Fibroblast of gingiva (primary cell): ENCODE measurements around the gene GRK3.
"Not testable (repeated sequence)": the region's sequence is repeated elsewhere in the genome, so short reads cannot be mapped to it uniquely, and the experiment has no call there.

Source experiments
- DNase-seq: peaks from one replicate; pipeline ENCODE4 v3.0.0-alpha.2; 2011; ENCODE audit warnings: low read depth

The GRK3 gene

DNA sequence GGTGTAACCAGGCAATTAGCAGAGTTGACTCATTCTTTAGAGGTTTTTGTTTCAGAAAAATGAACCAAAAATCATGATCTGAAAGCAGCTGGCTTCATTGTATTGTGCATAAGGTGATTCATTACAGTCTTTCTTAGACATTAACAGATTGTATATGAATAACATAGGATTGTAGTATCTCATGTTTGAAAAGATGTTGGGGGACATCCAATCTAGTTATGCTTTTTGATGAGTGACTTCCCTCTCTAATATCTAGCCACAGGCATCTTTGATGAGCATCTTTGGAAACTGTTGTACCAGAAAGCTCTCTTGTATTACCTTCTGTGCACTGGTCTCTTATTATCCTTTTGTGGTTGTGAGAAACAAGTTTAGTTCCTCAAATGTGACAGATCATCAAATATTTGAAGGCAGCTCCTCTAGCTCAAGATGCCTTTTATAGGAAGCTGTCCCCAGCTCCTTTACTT, 8.3 kb downstream of the GRK3 start:
- DNase-seq, result no peak

DNA sequence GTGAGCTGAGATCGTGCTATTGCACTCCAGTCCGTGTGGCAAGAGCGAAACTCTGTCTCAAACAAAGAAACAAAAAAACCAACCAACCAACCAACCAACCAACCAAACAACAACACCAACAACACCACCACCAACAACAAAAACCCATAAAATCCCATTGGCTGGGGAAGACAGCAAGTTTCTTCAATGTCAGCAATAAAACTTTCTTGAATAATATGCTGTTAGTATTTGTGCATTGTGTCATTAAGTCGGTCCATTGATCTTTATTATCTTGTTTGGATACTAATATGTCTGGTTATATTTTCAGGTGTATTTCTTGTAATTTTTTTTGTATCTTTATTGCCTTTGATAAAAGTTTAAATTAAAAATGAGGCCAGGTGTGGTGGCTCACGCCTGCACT, 9.4 kb downstream of the GRK3 start:
- DNase-seq, result no peak

- DNase-seq, result no peak
Measured at GRCh38 chr22:25574736-25575135, 10.3 kb downstream of the GRK3 start.

- DNase-seq, result not testable (repeated sequence)
Measured at GRCh38 chr22:25575674-25576392, 11.4 kb downstream of the GRK3 start.

DNA sequence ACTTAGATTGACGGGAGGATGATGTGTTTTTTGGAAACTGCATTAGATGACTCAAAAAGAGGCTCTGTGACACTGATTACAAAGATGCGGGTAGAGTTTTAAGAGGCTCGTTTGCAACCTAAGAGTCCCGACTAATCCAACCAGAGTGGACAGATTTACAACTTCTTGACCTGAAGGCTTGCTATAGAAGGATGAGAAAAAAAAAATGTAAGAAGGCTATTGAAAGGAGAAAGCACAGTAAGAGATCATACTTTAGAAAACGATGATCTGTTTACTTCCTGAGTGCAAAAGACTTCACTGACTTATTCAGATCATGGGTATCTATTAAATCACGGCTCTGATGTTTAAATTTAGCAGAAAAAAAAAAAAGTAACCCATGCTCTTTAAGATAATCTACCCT, 17.0 kb downstream of the GRK3 start:
- DNase-seq, result not testable (repeated sequence)

DNA sequence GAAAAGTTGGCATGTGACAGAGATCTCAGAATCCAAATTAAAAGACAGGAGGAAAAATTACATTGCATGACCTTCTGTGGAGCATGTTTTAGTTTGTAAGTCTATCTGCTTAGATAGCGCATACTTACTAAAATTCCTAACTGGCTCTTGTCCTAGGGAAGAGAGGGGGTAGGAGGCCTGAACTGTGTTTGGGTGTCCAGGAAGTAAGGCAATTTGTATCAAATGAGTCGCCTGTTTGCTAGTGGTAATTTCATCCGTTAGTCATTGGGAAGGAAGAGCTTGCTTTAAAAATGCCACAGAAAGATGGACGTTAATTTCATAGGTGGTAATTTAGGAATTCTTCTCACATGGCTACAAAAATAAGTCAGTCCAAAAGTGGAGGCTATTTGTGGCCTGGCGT, 18.5 kb downstream of the GRK3 start:
- DNase-seq, result peak; percentile 36

DNA sequence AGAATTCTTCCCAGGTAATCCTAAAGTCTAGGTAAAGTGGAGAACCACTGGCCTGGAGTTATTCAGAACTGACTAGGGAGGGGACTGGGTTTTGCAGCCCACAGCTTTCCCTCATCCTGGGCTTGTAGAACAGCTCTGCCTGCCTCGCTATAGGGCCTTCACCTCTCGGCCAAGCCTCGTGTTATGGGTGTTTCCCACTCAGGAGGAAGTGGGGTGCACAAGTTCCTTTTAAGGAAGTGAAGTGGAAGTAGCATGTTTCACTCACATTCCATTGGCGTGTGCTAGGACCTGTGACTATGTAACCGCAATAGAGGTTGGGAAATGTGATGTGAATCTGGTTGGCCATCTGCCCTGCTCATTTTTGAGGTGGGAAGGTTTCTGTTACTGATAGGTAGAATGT, 20.5 kb downstream of the GRK3 start:
- DNase-seq, result not testable (repeated sequence)

GRCh38 chr22:25589664-25590063, 25.2 kb downstream of the GRK3 start:
- DNase-seq, result not testable (repeated sequence)

DNA sequence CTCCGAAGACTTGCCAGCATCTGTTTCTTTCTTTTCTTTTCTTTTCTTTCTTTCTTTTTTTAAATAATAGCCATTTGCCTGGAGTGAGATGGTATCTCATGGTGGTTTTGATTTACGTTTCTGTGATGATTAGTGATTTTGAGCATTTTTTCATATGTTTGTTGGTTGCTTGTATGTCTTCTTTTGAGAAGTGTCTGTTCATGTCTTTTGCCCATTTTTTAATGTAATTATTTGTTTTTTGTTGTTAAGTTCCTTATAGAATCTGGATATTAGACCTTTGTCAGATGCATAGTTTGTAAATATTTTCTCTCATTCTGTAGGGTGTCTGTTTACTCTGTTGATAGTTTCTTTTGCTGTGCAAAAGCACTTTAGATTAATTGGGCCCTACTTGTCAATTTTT, 28.8 kb downstream of the GRK3 start:
- not testable (repeated sequence) for DNase-seq

DNA sequence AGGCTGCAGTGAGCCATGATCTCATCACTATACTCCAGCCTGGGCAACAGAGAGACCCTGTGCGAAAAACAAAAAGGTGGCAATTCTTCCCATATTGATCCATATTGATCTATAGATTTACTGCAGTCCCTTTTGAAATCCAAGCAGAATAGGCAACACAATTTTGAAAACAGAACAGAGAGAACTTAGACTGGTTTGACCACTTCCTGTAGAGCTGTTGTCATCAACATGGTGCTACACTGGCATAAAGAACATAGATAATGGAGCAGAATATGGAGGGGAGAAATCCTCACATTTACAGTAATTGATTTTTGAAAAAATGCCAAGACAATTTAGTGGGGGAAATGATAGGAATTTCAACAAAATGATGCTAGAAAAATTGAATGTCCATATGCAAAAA, 34.1 kb downstream of the GRK3 start:
- no peak for DNase-seq

- no peak for DNase-seq
Measured at GRCh38 chr22:25602445-25602844, 38.0 kb downstream of the GRK3 start.

DNA sequence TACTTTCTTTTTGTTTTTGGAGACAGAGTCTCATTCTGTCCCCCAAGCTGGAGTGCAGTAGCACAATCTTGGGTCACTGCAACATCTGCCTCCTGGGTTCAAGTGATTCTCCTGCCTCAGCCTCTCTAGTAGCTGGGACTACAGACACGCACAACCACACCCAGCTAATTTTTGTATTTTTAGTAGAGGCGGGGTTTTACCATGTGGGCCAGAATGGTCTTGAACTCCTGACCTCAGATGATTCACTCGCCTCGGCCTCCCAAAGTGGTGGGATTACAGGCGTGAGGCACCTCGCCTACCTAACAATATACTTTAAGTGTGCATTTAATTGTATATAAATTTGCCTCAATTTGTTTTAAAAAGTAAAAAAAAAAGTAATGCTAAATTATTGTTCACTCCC, 38.4 kb downstream of the GRK3 start:
- DNase-seq, result no peak

GRCh38 chr22:25605146-25605545, 40.7 kb downstream of the GRK3 start:
- not testable (repeated sequence) for DNase-seq

- not testable (repeated sequence) for DNase-seq
Measured at GRCh38 chr22:25605565-25605964, 41.1 kb downstream of the GRK3 start.

GRCh38 chr22:25611284-25611683, 46.8 kb downstream of the GRK3 start:
- not testable (repeated sequence) for DNase-seq

- DNase-seq, result not testable (repeated sequence)
Measured at GRCh38 chr22:25613131-25613530, 48.7 kb downstream of the GRK3 start.

- not testable (repeated sequence) for DNase-seq
Measured at GRCh38 chr22:25613558-25613957, 49.1 kb downstream of the GRK3 start.

DNA sequence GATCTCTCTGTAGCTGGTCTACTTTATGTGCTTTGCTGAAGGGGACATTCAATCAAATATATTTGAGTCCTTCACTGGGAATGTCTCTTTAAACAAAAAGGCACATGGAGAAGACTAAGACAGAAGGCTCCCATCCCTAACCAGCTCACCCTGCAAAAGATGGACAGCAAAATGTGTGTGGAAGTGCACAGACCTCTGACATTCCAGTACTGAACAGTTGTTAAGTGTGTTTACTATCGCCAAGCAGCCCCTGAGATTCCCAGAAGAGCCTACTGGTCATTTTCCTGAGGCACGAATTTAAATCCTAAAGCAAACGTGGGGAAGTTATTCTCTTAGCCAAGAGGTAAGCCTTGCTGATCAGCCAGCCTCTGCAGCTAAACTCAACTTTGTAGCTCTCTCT, 50.3 kb downstream of the GRK3 start:
- DNase-seq, result not testable (repeated sequence)

DNA sequence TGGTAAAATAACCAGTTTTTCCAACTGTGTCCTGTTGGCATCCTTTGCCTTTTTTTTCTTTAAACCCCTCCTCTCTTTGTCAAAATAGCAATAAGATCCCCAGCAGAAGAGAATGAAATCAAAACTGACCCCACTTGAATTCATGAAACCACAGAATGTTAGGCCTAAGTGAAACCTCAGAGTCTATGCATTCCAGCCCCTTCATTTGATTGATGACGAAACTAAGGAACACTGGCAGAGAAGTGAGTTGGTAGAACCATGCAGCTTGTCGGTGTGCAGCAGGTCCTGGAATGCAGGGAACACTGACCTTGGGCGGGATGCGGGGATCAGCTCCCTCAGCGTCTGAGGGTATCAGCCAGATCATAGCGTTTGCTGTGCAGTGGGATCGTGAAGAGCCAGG, 57.5 kb downstream of the GRK3 start:
- DNase-seq, result peak; percentile 6

GRCh38 chr22:25623310-25623734, 58.8 kb downstream of the GRK3 start:
- DNase-seq, result no peak

- DNase-seq, result no peak
Measured at GRCh38 chr22:25623851-25624250, 59.4 kb downstream of the GRK3 start.

DNA sequence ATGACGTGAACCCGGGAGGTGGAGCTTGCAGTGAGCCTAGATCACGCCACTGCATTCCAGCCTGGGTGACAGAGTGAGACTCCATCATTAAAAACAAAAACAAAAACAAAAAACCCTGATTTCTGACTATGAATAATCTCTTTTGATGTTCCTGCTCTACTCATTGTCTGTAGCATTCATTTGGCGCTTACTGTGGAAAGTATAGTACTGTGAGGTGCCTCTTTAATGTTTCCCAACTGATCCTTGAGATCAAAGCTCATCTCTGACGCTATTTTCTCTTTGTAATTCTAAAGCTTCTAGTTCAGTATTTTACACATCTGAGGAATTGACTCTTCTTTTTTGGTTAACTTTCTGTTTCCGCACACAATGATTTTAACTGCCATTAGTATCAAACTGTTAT, 60.0 kb downstream of the GRK3 start:
- no peak for DNase-seq

DNA sequence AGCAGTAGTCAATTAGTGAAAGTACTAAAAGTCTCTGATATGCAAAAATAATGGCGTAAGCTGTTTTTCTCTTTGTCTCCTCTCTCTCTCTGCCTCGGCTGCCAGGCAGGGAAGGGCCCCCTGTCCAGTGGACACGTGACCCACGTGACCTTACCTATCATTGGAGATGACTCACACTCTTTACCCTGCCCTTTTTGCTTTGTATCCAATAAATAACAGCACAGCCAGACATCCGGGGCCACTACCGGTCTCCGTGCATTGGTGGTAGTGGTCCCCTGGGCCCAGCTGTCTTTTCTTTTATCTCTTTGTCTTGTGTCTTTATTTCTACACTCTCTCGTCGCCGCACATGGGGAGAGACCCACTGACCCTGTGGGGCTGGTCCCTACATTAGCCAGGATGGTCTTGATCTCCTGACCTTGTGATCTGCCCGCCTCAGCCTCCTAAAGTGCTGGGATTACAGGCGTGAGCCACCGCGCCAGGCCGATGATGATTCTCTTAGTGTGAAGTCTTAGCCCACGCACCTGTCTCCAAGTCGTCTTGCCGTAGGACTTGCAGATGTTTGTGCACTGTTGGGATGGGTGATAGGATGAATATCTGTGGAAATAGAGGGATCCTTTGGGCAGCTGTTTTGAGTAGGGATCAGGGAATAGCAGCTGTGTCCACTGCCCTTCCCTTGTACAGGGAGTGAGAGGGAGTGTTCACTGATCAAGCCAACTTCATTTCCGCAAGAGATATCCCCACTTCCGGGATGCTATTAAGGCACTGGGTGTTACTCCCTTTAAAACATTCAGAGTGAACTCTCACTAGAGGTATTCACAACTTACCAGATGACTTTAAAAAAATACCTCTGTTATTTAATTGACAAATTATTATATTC, 61.5 kb downstream of the GRK3 start:
- not testable (repeated sequence) for DNase-seq
